Mononuclear cell (primary cell): ENCODE measurements around the gene ADCY3. TPM values are rescaled to one million over a fixed set of nuclear protein-coding genes. Genes with fewer than 3 reads are reported as not detected.
"Not testable (repeated sequence)": the region's sequence is repeated elsewhere in the genome, so short reads cannot be mapped to it uniquely, and the experiment has no call there.

Experiments
- H3K27me3 ChIP-seq: 2 replicates; pipeline ENCODE4 v1.6.0; 2011; ENCODE audit warnings: low read length, control low read depth; ENCODE audit not compliant: insufficient read depth
- H3K4me1 ChIP-seq: 2 replicates; pipeline ENCODE4 v1.5.1; 2011; ENCODE audit warnings: mild to moderate bottlenecking, low read length, control low read depth; ENCODE audit not compliant: insufficient read depth
- H3K4me3 ChIP-seq: 2 replicates; pipeline ENCODE4 v1.5.1; 2011; ENCODE audit warnings: mild to moderate bottlenecking, low read length, moderate library complexity
- H3K9me3 ChIP-seq: 2 replicates; pipeline ENCODE4 v1.5.1; 2011; ENCODE audit warnings: low read depth, mild to moderate bottlenecking, control low read depth, low read length
- total RNA-seq: library from RNA; depleted of rRNA; stranded (reverse); fragments of >200 nt; gene quantifications from one replicate; pipeline ENCODE4 v1.2.3, GENCODE V29; 2012

The ADCY3 gene
- total RNA-seq, 1 donor, result 10.7 TPM

- no peak overlapping the region for H3K4me3 ChIP-seq
- no peaks in the 10 kb centered on the region for H3K9me3 ChIP-seq
- peaks cover 6% of the 10 kb centered on the region for H3K4me1 ChIP-seq
Observed at GRCh38 chr2:24820598-24821432, 99.2 kb downstream of the ADCY3 start.

GRCh38 chr2:24820175-24820513, 99.9 kb downstream of the ADCY3 start:
- H3K4me1 ChIP-seq, result peaks cover 6% of the 10 kb centered on the region
- H3K27me3 ChIP-seq, result no peaks in the 10 kb centered on the region
- no peak overlapping the region for H3K4me3 ChIP-seq
- H3K9me3 ChIP-seq, result no peaks in the 10 kb centered on the region

More at GRCh38 chr2:24820598-24821432, 99.2 kb downstream of the ADCY3 start:
- H3K27me3 ChIP-seq, result no peaks in the 10 kb centered on the region

- Histone ChIP-seq H3K27me3 (no peaks in the 10 kb centered on the region), H3K4me3 (no peak overlapping the region), H3K9me3 (no peaks in the 10 kb centered on the region), H3K4me1 (peaks cover 6% of the 10 kb centered on the region)
Observed at GRCh38 chr2:24819442-24820174, 100.4 kb downstream of the ADCY3 start.

GRCh38 chr2:24818721-24819167, 101.3 kb downstream of the ADCY3 start:
- H3K9me3 ChIP-seq, result no peaks in the 10 kb centered on the region
- H3K4me1 ChIP-seq, result peaks cover 6% of the 10 kb centered on the region
- no peak overlapping the region for H3K4me3 ChIP-seq
- no peaks in the 10 kb centered on the region for H3K27me3 ChIP-seq

- Histone ChIP-seq H3K4me3 (no peak overlapping the region), H3K4me1 (peaks cover 6% of the 10 kb centered on the region), H3K9me3 (no peaks in the 10 kb centered on the region), H3K27me3 (no peaks in the 10 kb centered on the region)
Observed at GRCh38 chr2:24816884-24817283, 103.2 kb downstream of the ADCY3 start.

- Histone ChIP-seq H3K4me3 (no peak overlapping the region), H3K9me3 (no peaks in the 10 kb centered on the region), H3K4me1 (peaks cover 6% of the 10 kb centered on the region), H3K27me3 (no peaks in the 10 kb centered on the region)
Observed at GRCh38 chr2:24816404-24816803, 103.6 kb downstream of the ADCY3 start.

GRCh38 chr2:24815171-24815570, 104.9 kb downstream of the ADCY3 start:
- Histone ChIP-seq H3K4me1 (peaks cover 6% of the 10 kb centered on the region), H3K4me3 (no peak overlapping the region), H3K27me3 (no peaks in the 10 kb centered on the region), H3K9me3 (no peaks in the 10 kb centered on the region)

GRCh38 chr2:24814516-24814915, 105.5 kb downstream of the ADCY3 start:
- Histone ChIP-seq H3K27me3 (no peaks in the 10 kb centered on the region), H3K9me3 (no peaks in the 10 kb centered on the region), H3K4me3 (no peak overlapping the region), H3K4me1 (peaks cover 6% of the 10 kb centered on the region)

- Histone ChIP-seq H3K4me1 (peaks cover 4% of the 10 kb centered on the region), H3K27me3 (no peaks in the 10 kb centered on the region), H3K4me3 (no peak overlapping the region), H3K9me3 (no peaks in the 10 kb centered on the region)
Observed at GRCh38 chr2:24813691-24814137, 106.3 kb downstream of the ADCY3 start.

- H3K4me3 ChIP-seq, result no peak overlapping the region
- H3K27me3 ChIP-seq, result no peaks in the 10 kb centered on the region
- H3K4me1 ChIP-seq, result no peaks in the 10 kb centered on the region
- H3K9me3 ChIP-seq, result no peaks in the 10 kb centered on the region
Observed at GRCh38 chr2:24809316-24810007, 110.6 kb downstream of the ADCY3 start.

- Histone ChIP-seq H3K4me1 (no peaks in the 10 kb centered on the region), H3K4me3 (no peak overlapping the region), H3K27me3 (no peaks in the 10 kb centered on the region), H3K9me3 (no peaks in the 10 kb centered on the region)
Observed at GRCh38 chr2:24806661-24807036, 113.4 kb downstream of the ADCY3 start.

- not testable (repeated sequence) for H3K4me3 ChIP-seq, H3K9me3 ChIP-seq, H3K4me1 ChIP-seq, H3K27me3 ChIP-seq
Observed at GRCh38 chr2:24805811-24806660, 114.0 kb downstream of the ADCY3 start.

- H3K4me1 ChIP-seq, H3K27me3 ChIP-seq, H3K4me3 ChIP-seq, H3K9me3 ChIP-seq: not testable (repeated sequence)
Observed at GRCh38 chr2:24800487-24800886, 119.5 kb downstream of the ADCY3 start.

- Histone ChIP-seq H3K27me3 (no peaks in the 10 kb centered on the region), H3K4me3 (no peak overlapping the region)
Observed at GRCh38 chr2:24797644-24798043, 122.4 kb downstream of the ADCY3 start.

More at GRCh38 chr2:24797644-24798043, 122.4 kb downstream of the ADCY3 start:
- H3K9me3 ChIP-seq, result no peaks in the 10 kb centered on the region
- H3K4me1 ChIP-seq, result peaks cover 9% of the 10 kb centered on the region
